ENCODE measurements around the gene HSP90AB1. TPM values are rescaled to one million over a fixed set of nuclear protein-coding genes. Genes with fewer than 3 reads are reported as not detected.

Gene HSP90AB1
- total RNA-seq, 1 experiment from 2014 or later, result 1,986 TPM

DNA sequence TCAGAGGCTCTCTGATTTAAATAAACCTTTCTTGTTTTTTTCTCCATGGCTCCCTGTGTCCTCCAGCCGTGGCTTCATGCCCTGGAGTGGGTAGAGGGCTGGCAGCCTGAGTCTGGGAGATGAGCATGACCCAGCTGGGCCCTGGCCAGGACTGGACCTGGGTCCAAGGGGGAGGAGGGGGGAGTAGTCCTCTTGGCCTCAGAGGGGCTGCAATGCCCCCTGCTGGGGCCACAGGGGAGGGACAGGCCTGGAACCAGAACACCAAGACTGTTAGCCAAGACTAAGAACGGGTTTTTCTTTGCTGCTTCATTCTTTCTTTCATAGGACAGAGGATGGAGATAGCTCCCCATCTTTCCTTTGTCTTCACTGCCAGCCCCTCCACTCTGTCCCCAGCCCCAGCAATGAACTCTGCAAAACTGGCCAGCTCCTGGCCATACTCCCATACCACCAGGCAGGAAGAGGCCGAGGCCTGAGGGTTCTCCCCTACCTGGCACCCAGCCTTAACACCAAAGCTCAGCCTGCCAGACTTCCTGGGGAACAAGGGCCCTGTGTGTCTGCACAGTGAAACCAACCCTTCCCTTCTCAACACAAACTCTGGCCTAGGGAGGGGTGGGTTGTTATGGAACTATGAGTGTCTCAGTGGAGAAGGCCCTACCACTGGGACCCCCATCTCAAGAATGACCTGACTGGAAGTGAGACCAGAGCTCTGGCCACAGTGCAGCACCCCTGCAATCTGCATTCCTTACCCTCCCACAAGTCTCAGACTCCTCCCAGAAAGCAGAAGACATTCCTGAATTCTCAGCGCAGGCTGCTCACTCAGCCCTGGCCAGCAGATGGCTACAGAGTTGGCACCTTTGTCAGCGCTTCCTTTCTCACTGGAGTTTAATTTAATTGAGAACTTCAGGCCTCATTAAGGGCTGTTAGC is 12.5 kb upstream of the HSP90AB1 start:
- Histone ChIP-seq H2AFZ (ENCODE audit: low read length) (no peak overlapping the region), H3K4ac (ENCODE audit: low read depth, low read length) (no peak overlapping the region), H2AK5ac (ENCODE audit: insufficient read length, low read length) (no peak overlapping the region), H3K4me1 (ENCODE audit: insufficient read depth, low read length) (no peaks in the 10 kb centered on the region; the same call in 1 of the 2 replicates), H3K4me2 (ENCODE audit: insufficient read depth, insufficient read length, low read length) (no peak overlapping the region), H3K56ac (ENCODE audit: insufficient read length, low read depth, low read length) (no peak overlapping the region), H3T11ph (ENCODE audit: low read length) (no peak overlapping the region), H2BK5ac (ENCODE audit: insufficient read length, low read length) (no peak overlapping the region), H4K91ac (ENCODE audit: insufficient read length, low read depth, low read length) (no peak overlapping the region), H3K79me1 (ENCODE audit: insufficient read depth, low read depth, low read length, poor library complexity, severe bottlenecking) (no peaks in the 10 kb centered on the region), H3K79me2 (ENCODE audit: insufficient read depth, low read length) (no peaks in the 10 kb centered on the region), H4K8ac (replicated peaks; ENCODE audit: insufficient read length, low read depth, low read length) (no peak overlapping the region), H3K9ac (ENCODE audit: extremely low read depth, insufficient read length, low read length) (no peak overlapping the region), H2BK120ac (ENCODE audit: low read depth, low read length, poor library complexity, severe bottlenecking) (no peak overlapping the region), H4K5ac (ENCODE audit: insufficient read length, low read depth, low read length) (no peak overlapping the region), H3K23me2 (ENCODE audit: insufficient read length, low read depth, low read length, poor library complexity, severe bottlenecking) (peaks cover 3% of the 10 kb centered on the region), H2BK20ac (ENCODE audit: low read depth, low read length, poor library complexity, severe bottlenecking) (no peak overlapping the region), H3K18ac (ENCODE audit: insufficient read length, low read depth, low read length) (no peak overlapping the region), H3K14ac (ENCODE audit: insufficient read depth, low read length) (no peak overlapping the region; the same call in 1 of the 2 replicates), H4K20me1 (ENCODE audit: control insufficient read depth, insufficient read depth, insufficient read length) (no peaks in the 10 kb centered on the region), H3K23ac (ENCODE audit: insufficient read length, low read depth, low read length) (no peak overlapping the region), H2BK15ac (ENCODE audit: low read depth, low read length) (no peak overlapping the region), H3K27ac (ENCODE audit: insufficient read length, low read depth, low read length) (no peak overlapping the region), H2BK12ac (ENCODE audit: insufficient read length, low read depth, low read length) (no peak overlapping the region), H3K27me3 (ENCODE audit: insufficient read depth, low read length) (no peaks in the 10 kb centered on the region), H3K9me3 (ENCODE audit: control insufficient read depth, low read depth, low read length) (no peaks in the 10 kb centered on the region)
- WGBS (ENCODE audit: extremely low coverage, insufficient read length, low lambda C conversion rate), result no CpG with 5 or more reads among the region's 5 CpGs
- peaks cover 35 to 37% of the 10 kb centered on the region in 2 experiments for H3K4me1 Mint-ChIP-seq
- no peaks in the 10 kb centered on the region; a peak in 1 of 5 replicates for H3K9me3 Mint-ChIP-seq
- no peak overlapping the region for H3K4me3 Mint-ChIP-seq
- TF ChIP-seq, protein P1, sequence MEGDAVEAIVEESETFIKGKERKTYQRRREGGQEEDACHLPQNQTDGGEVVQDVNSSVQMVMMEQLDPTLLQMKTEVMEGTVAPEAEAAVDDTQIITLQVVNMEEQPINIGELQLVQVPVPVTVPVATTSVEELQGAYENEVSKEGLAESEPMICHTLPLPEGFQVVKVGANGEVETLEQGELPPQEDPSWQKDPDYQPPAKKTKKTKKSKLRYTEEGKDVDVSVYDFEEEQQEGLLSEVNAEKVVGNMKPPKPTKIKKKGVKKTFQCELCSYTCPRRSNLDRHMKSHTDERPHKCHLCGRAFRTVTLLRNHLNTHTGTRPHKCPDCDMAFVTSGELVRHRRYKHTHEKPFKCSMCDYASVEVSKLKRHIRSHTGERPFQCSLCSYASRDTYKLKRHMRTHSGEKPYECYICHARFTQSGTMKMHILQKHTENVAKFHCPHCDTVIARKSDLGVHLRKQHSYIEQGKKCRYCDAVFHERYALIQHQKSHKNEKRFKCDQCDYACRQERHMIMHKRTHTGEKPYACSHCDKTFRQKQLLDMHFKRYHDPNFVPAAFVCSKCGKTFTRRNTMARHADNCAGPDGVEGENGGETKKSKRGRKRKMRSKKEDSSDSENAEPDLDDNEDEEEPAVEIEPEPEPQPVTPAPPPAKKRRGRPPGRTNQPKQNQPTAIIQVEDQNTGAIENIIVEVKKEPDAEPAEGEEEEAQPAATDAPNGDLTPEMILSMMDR (conservative IDR thresholded peaks at IDR 0.05), result peak; percentile 67
- peaks cover 9% of the 10 kb centered on the region for H3K27me3 Mint-ChIP-seq (ENCODE audit: low read depth)
- H3K36me3 Mint-ChIP-seq (ENCODE audit: insufficient read depth in 1 of 3, low read depth in 3 of 3), result peaks cover 41 to 60% (median 58%) of the 10 kb centered on the region in 3 experiments
- H3K27ac Mint-ChIP-seq, result peak overlapping the region; percentile 81 to 96 (median 88); a peak in 6 of 7 replicates
- peak; percentile 88 for DNase-seq
